HG03108 (cell line): ENCODE data around the gene PNLIPRP2.

Source experiments
- ATAC-seq: cut with Tn5 transposase; IDR thresholded peaks from one replicate; pipeline ENCODE4 v1.9.1; 2021; ENCODE audit warnings: moderate library complexity; ENCODE audit not compliant: unreplicated experiment

The PNLIPRP2 gene

GRCh38 chr10:116612107-116612769 lies 8.5 kb upstream of the PNLIPRP2 start:
- ATAC-seq: no peak

- no peak for ATAC-seq
Measured at GRCh38 chr10:116613471-116613870, 7.3 kb upstream of the PNLIPRP2 start.

GRCh38 chr10:116614796-116615195 lies 6.0 kb upstream of the PNLIPRP2 start:
- ATAC-seq: no peak

GRCh38 chr10:116615199-116615776 lies 5.5 kb upstream of the PNLIPRP2 start:
- no peak for ATAC-seq

- no peak for ATAC-seq
Measured at GRCh38 chr10:116621476-116621875, 723 bp downstream of the PNLIPRP2 start.

- no peak for ATAC-seq
Measured at GRCh38 chr10:116621934-116622655, 1.3 kb downstream of the PNLIPRP2 start.

- ATAC-seq: no peak
Measured at GRCh38 chr10:116625845-116626244, 5.1 kb downstream of the PNLIPRP2 start.

- ATAC-seq: no peak
Measured at GRCh38 chr10:116626815-116627214, 6.1 kb downstream of the PNLIPRP2 start.

GRCh38 chr10:116627386-116627933 lies 6.7 kb downstream of the PNLIPRP2 start:
- no peak for ATAC-seq

GRCh38 chr10:116629340-116629739 lies 8.6 kb downstream of the PNLIPRP2 start:
- ATAC-seq: no peak

- no peak for ATAC-seq
Measured at GRCh38 chr10:116630020-116630419, 9.3 kb downstream of the PNLIPRP2 start.

GRCh38 chr10:116631871-116632295 lies 11.1 kb downstream of the PNLIPRP2 start:
- no peak for ATAC-seq

GRCh38 chr10:116632596-116633215 lies 12.0 kb downstream of the PNLIPRP2 start:
- ATAC-seq: no peak

GRCh38 chr10:116633216-116633600 lies 12.5 kb downstream of the PNLIPRP2 start:
- no peak for ATAC-seq

GRCh38 chr10:116634126-116634975 lies 13.6 kb downstream of the PNLIPRP2 start:
- no peak for ATAC-seq

- ATAC-seq: no peak
Measured at GRCh38 chr10:116636385-116636784, 15.6 kb downstream of the PNLIPRP2 start.

- no peak for ATAC-seq
Measured at GRCh38 chr10:116636976-116637375, 16.2 kb downstream of the PNLIPRP2 start.

GRCh38 chr10:116637830-116638229 lies 17.1 kb downstream of the PNLIPRP2 start:
- ATAC-seq: no peak

- no peak for ATAC-seq
Measured at GRCh38 chr10:116646502-116646901, 25.7 kb downstream of the PNLIPRP2 start.

GRCh38 chr10:116648903-116649302 lies 28.1 kb downstream of the PNLIPRP2 start:
- no peak for ATAC-seq
